HepG2 (cell line): Measurements from ENCODE around the gene IPO9. TPM values are rescaled to one million over a fixed set of nuclear protein-coding genes. Genes with fewer than 3 reads are reported as not detected.

Experiments
- ATAC-seq: fragments of 200-7000 bp; cut with Tn5 transposase; 3 replicates; pipeline ENCODE4 v1.9.1; 2020; ENCODE audit warnings: mild to moderate bottlenecking, moderate library complexity
- BruUV-seq: library from RNA; stranded (reverse); fragments of 400-500 nt; replicated peaks from 2 replicates; lab custom pipeline; 2021; lab: Mats Ljungman, UMichigan
- CTCF ChIA-PET: fragments of 300-600 bp; formaldehyde crosslinking; extraction: SDS; loops from one replicate; lab custom pipeline; 2021; ENCODE audit warnings: low total read pairs, inconsistent platforms, low intra/inter-chr PET ratio; lab: Yijun Ruan, JAX
- POLR2A ChIA-PET: fragments of 350-600 bp; sonication (Branson Sonifier 250); formaldehyde crosslinking; loops from one replicate; lab custom pipeline; 2020; ENCODE audit warnings: antibody characterized with exemption, inconsistent platforms; lab: Yijun Ruan, JAX
- DNase-seq: peaks from one replicate; pipeline ENCODE4 v3.0.0-alpha.2; 2015; ENCODE audit warnings: low spot score
- FAIRE-seq: peaks from 3 replicates; lab custom pipeline; 2011; peaks lifted over from hg19 to GRCh38; lab: Jason Lieb, UNC
- H2AFZ ChIP-seq: one replicate; pipeline ENCODE4 v1.6.1; 2011; ENCODE audit warnings: low read length, inconsistent platforms
- H3K27ac ChIP-seq: fragments of 300-600 bp; 3 replicates; pipeline ENCODE4 v1.8.0; 2011; ENCODE audit warnings: mixed run types, mild to moderate bottlenecking, mixed read lengths, low read length, inconsistent platforms; ENCODE audit not compliant: insufficient read depth; ENCODE audit errors: extremely low read length
- H3K27me3 ChIP-seq, 2 experiments: fragments of 200-600 bp in 1 of 2; 2 replicates in 1 of 2; 3 replicates in 1 of 2; pipeline versions ENCODE4 v1.6.0 to v1.8.0; 2011; ENCODE audit warnings: low read length in 2 of 2, mild to moderate bottlenecking in 2 of 2, moderate library complexity in 2 of 2, inconsistent platforms in 1 of 2; ENCODE audit not compliant: insufficient read depth in 2 of 2, control insufficient read depth in 1 of 2
- H3K36me3 ChIP-seq, 2 experiments: fragments of 200-600 bp in 1 of 2; replicated peaks in 1 of 2; 2 replicates in 1 of 2; 3 replicates in 1 of 2; pipeline versions ENCODE4 v1.5.1 to v1.8.0; 2011; ENCODE audit warnings: low read length in 2 of 2, inconsistent platforms in 1 of 2; ENCODE audit not compliant: insufficient read depth in 2 of 2, control insufficient read depth in 1 of 2
- H3K4me1 ChIP-seq: 2 replicates; pipeline ENCODE4 v1.5.1; 2012; ENCODE audit warnings: low read length, inconsistent platforms; ENCODE audit not compliant: insufficient read depth
- H3K4me2 ChIP-seq: 2 replicates; pipeline ENCODE4 v1.6.0; 2011; ENCODE audit warnings: low read depth, low read length, inconsistent platforms
- H3K4me3 ChIP-seq, 3 experiments: fragments of 200-600 bp in 1 of 3; sonication (generic), shearing (Covaris generic) in 1 of 3; replicated peaks in 1 of 3; 2 replicates each; pipeline ENCODE4 v1.5.1; 2011 to 2016; ENCODE audit warnings: low read length in 3 of 3, inconsistent platforms in 2 of 3, low read depth in 2 of 3, mild to moderate bottlenecking in 2 of 3, control low read depth in 1 of 3, mixed read lengths in 1 of 3; ENCODE audit not compliant: insufficient read depth in 1 of 3
- H3K79me2 ChIP-seq: one replicate; pipeline ENCODE4 v1.6.1; 2011; ENCODE audit warnings: low read length, inconsistent platforms; ENCODE audit not compliant: insufficient read depth
- H3K9ac ChIP-seq: 2 replicates; pipeline ENCODE4 v1.6.0; 2011; ENCODE audit warnings: mild to moderate bottlenecking, low read depth, low read length, inconsistent platforms; ENCODE audit not compliant: insufficient read depth
- H3K9me3 ChIP-seq: 2 replicates; pipeline ENCODE4 v1.5.1; 2012; ENCODE audit warnings: mild to moderate bottlenecking, low read length
- H4K20me1 ChIP-seq: 2 replicates; pipeline ENCODE4 v1.6.0; 2011; ENCODE audit warnings: inconsistent platforms, mild to moderate bottlenecking, low read length, moderate library complexity; ENCODE audit not compliant: insufficient read depth
- BATF2 ChIP-seq: sonication (generic); formaldehyde crosslinking; IDR thresholded peaks from 2 replicates; pipeline ENCODE4 v1.8.0; 2022; ENCODE audit warnings: mild to moderate bottlenecking, missing genetic modification reagents, moderate library complexity
- GATAD2A ChIP-seq: IDR thresholded peaks from 2 replicates; pipeline ENCODE4 v1.6.1; 2016
- IKZF5 ChIP-seq: IDR thresholded peaks from 2 replicates; pipeline ENCODE4 v1.6.1; 2018; ENCODE audit warnings: missing genetic modification reagents, mild to moderate bottlenecking, missing compliant biosample characterization
- MYNN ChIP-seq: sonication (generic); formaldehyde crosslinking; IDR thresholded peaks from 2 replicates; pipeline ENCODE4 v1.4.0; 2020; ENCODE audit warnings: mild to moderate bottlenecking, low read depth, missing genetic modification reagents
- ZNF12 ChIP-seq: sonication (generic); formaldehyde crosslinking; IDR thresholded peaks from 2 replicates; pipeline ENCODE4 v1.5.0; 2020; ENCODE audit warnings: missing genetic modification reagents
- ZNF24 ChIP-seq: fragments of 450-650 bp; IDR thresholded peaks from 2 replicates; pipeline ENCODE4 v1.6.1; 2017; ENCODE audit warnings: antibody characterized with exemption, mild to moderate bottlenecking
- ZNF253 ChIP-seq: sonication (generic); formaldehyde crosslinking; IDR thresholded peaks from 2 replicates; pipeline ENCODE4 v1.8.0; 2022; ENCODE audit warnings: mild to moderate bottlenecking, missing genetic modification reagents, borderline replicate concordance
- ZNF577 ChIP-seq: sonication (generic); formaldehyde crosslinking; IDR thresholded peaks from 2 replicates; pipeline ENCODE4 v1.4.0; 2020; ENCODE audit warnings: mild to moderate bottlenecking, low read depth, missing genetic modification reagents, borderline replicate concordance
- ZNF7 ChIP-seq: IDR thresholded peaks from 2 replicates; pipeline ENCODE4 v1.6.1; 2016; ENCODE audit warnings: missing biosample characterization, missing genetic modification reagents
- ZNF737 ChIP-seq: sonication (generic); formaldehyde crosslinking; IDR thresholded peaks from 2 replicates; pipeline ENCODE4 v1.5.0; 2020; ENCODE audit warnings: missing genetic modification reagents, mild to moderate bottlenecking, borderline replicate concordance
- ZSCAN20 ChIP-seq: sonication (generic); formaldehyde crosslinking; IDR thresholded peaks from 2 replicates; pipeline ENCODE4 v1.4.0; 2020; ENCODE audit warnings: missing genetic modification reagents, mild to moderate bottlenecking, borderline replicate concordance
- WGBS: methylation state at CpG from one replicate; pipeline ENCODE4 v1.1.6; 2017; ENCODE audit warnings: low lambda C conversion rate; 5-methylcytosine and 5-hydroxymethylcytosine counted together
- in situ Hi-C: cut with HindIII; loops from 2 replicates; pipeline ENCODE4 v1.10.0; 2017; ENCODE audit warnings: low pct_unique_long_range_greater_than_20kb; ENCODE audit not compliant: extremely low pct_ligation_motif_present
- intact Hi-C: fragments of 100-400 bp; cut with micrococcal nuclease; formaldehyde crosslinking; loops from one replicate; pipeline ENCODE4 v1.10.0; 2022; ENCODE audit not compliant: unreplicated experiment
- polyA plus RNA-seq, 8 experiments: library from polyadenylated mRNA; depleted of rRNA in 3 of 8; stranded (reverse) in 7 of 8; unstranded in 1 of 8; fragments of >200 nt; fragmentation: Illumina TruSeq in 4 of 8; extraction: Trizol in 4 of 8; gene quantifications; 2 replicates each; pipeline versions ENCODE4 v1.2.1 to v1.2.3, GENCODE V29; 2011 to 2016; ENCODE audit warnings: low read depth in 4 of 8, missing spikeins in 1 of 8, mixed read lengths in 1 of 8; ENCODE audit not compliant: insufficient read depth in 1 of 8
- total RNA-seq, 5 experiments: library from RNA; depleted of rRNA; stranded (reverse); fragments of >200 nt; fragmentation: Illumina TruSeq; extraction: Trizol; gene quantifications; 2 replicates each; pipeline ENCODE4 v1.2.3, GENCODE V29; 2016; ENCODE audit warnings: low read depth in 1 of 5

IPO9 gene
- total and polyA plus RNA-seq, 2 of the 13 experiments (the other 11 are each of a cell fraction or from before 2014, with no cell fraction given) = 31.0 to 34.8 TPM

GRCh38 chr1:201788296-201788695 is 40.7 kb upstream of the IPO9 start:
- ATAC-seq (no peak), FAIRE-seq (no peak), DNase-seq (no peak)
- H3K4me3 ChIP-seq = no peak overlapping the region
- H4K20me1 ChIP-seq = no peaks in the 10 kb centered on the region
- no peaks in the 10 kb centered on the region for H3K36me3 ChIP-seq
- no peak for TF ChIP-seq ZNF7 (CRISPR knock-in tag)
- no peak for TF ChIP-seq ZNF577 (CRISPR knock-in tag)
- no peak overlapping the region for H3K9ac ChIP-seq
- H3K4me2 ChIP-seq = no peak overlapping the region
- H3K9me3 ChIP-seq = no peaks in the 10 kb centered on the region
- no peaks in the 10 kb centered on the region for H3K4me1 ChIP-seq
- POLR2A ChIA-PET = no interaction called here
- CTCF ChIA-PET = no interaction called here
- intact Hi-C loops = no loop called here
- no TSS peak for BruUV-seq
- no peaks in the 10 kb centered on the region for H3K79me2 ChIP-seq
- in situ Hi-C loops = loop anchor here (5.0 to 10.0 kb wide), 2 partner anchors 81 to 223 kb away; no protein-coding TSS in a partner anchor
- WGBS = 11% methylated on average over 16 of the region's 18 CpGs
- H3K27ac ChIP-seq = no peak overlapping the region
- peaks cover 2 to 48% of the 10 kb centered on the region in 2 experiments; a peak in 4 of 5 replicates for H3K27me3 ChIP-seq
- H2AFZ ChIP-seq = no peak overlapping the region

- intact Hi-C loops (no loop called here), in situ Hi-C loops (loop anchor here (5.0 to 10.0 kb wide), 2 partner anchors 82 to 224 kb away; no protein-coding TSS in a partner anchor)
- H3K27me3 ChIP-seq = peaks cover 2 to 43% of the 10 kb centered on the region in 2 experiments; a peak in 4 of 5 replicates
- H3K27ac ChIP-seq = no peak overlapping the region
- H4K20me1 ChIP-seq = no peaks in the 10 kb centered on the region
- no peak overlapping the region for H3K4me3 ChIP-seq
- POLR2A ChIA-PET = no interaction called here
- FAIRE-seq = no peak
- H2AFZ ChIP-seq = no peak overlapping the region
- ATAC-seq = no peak
- no peak for TF ChIP-seq MYNN
- TF ChIP-seq BATF2 = no peak
- TF ChIP-seq GATAD2A (CRISPR knock-in tag) = no peak
- no peak for TF ChIP-seq ZNF24
- TF ChIP-seq ZNF737 (CRISPR knock-in tag) = no peak
- TF ChIP-seq ZSCAN20 (CRISPR knock-in tag) = no peak
- TF ChIP-seq IKZF5 (CRISPR knock-in tag) = no peak
- no peak for TF ChIP-seq ZNF12 (CRISPR knock-in tag)
- TF ChIP-seq ZNF253 (CRISPR knock-in tag) = no peak
- 25% methylated on average over 5 of the region's 5 CpGs for WGBS
- no TSS peak for BruUV-seq
- no peaks in the 10 kb centered on the region for H3K9me3 ChIP-seq
- H3K79me2 ChIP-seq = no peaks in the 10 kb centered on the region
- H3K4me1 ChIP-seq = no peaks in the 10 kb centered on the region
- H3K9ac ChIP-seq = no peak overlapping the region
- CTCF ChIA-PET = no interaction called here
- H3K36me3 ChIP-seq = no peaks in the 10 kb centered on the region
- no peak for DNase-seq
- H3K4me2 ChIP-seq = no peak overlapping the region
Measured at GRCh38 chr1:201789245-201789644, 39.7 kb upstream of the IPO9 start.
